Heart right ventricle (tissue), 16 donors: ENCODE results near the gene MVD. TPM values are rescaled to one million over a fixed set of nuclear protein-coding genes. Genes with fewer than 3 reads are reported as not detected.

Experiments used
- ATAC-seq, 8 donors: fragments of 200-7000 bp; cut with Tn5 transposase; one replicate each; pipeline ENCODE4 v1.9.1; 2020; ENCODE audit warnings: mild to moderate bottlenecking in 8 of 8, moderate library complexity in 8 of 8, moderate number of reproducible peaks in 1 of 8
- DNase-seq, 2 donors: peaks; one replicate each; pipeline ENCODE4 v3.0.0-alpha.2; 2020
- H3K27ac ChIP-seq, 10 donors: fragments of 200-600 bp; sonication (generic) in 2 of 10; one replicate each; pipeline versions ENCODE4 v1.5.0 to v1.8.0; 2020 to 2022; ENCODE audit warnings: mild to moderate bottlenecking in 3 of 10
- H3K27me3 ChIP-seq, 7 donors: fragments of 200-600 bp; one replicate each; pipeline ENCODE4 v1.8.0; 2021 to 2022; ENCODE audit warnings: mild to moderate bottlenecking in 2 of 7
- H3K36me3 ChIP-seq, 9 donors: fragments of 200-600 bp; sonication (generic) in 1 of 9; one replicate each; pipeline versions ENCODE4 v1.5.0 to v1.8.0; 2020 to 2022; ENCODE audit warnings: mild to moderate bottlenecking in 2 of 9
- H3K4me1 ChIP-seq, 9 donors: fragments of 200-600 bp; sonication (generic) in 1 of 9; one replicate each; pipeline versions ENCODE4 v1.5.0 to v1.8.0; 2020 to 2022; ENCODE audit warnings: mild to moderate bottlenecking in 4 of 9
- H3K4me3 ChIP-seq, 10 donors: fragments of 200-600 bp; sonication (generic) in 2 of 10; one replicate each; pipeline versions ENCODE4 v1.5.0 to v1.8.0; 2020 to 2022; ENCODE audit warnings: mild to moderate bottlenecking in 7 of 10, moderate library complexity in 2 of 10
- H3K9me3 ChIP-seq, 11 donors: fragments of 200-600 bp in 10 of 11; sonication (generic) in 2 of 11; one replicate each; pipeline versions ENCODE4 v1.5.0 to v1.8.0; 2013 to 2022; ENCODE audit warnings: mild to moderate bottlenecking in 2 of 11, control low read depth in 1 of 11, moderate library complexity in 1 of 11
- CTCF ChIP-seq, 9 donors: fragments of 200-600 bp; sonication (generic) in 2 of 9; IDR thresholded peaks; one replicate each; pipeline versions ENCODE4 v1.5.0 to v1.8.0; 2021 to 2022; ENCODE audit warnings: antibody characterized with exemption in 9 of 9, mild to moderate bottlenecking in 5 of 9, moderate library complexity in 1 of 9
- WGBS, 2 donors: extraction: QIAGEN DNeasy Blood & Tissue Kit; methylation state at CpG; one replicate each; pipeline ENCODE4 v1.1.7; 2013; ENCODE audit warnings: inconsistent platforms in 1 of 2; 5-methylcytosine and 5-hydroxymethylcytosine counted together
- intact Hi-C, 10 donors: fragments of 100-400 bp; cut with DNase I; formaldehyde crosslinking; loops; one replicate each; pipeline versions ENCODE4 v1.11.1 to v1.14.2; 2022
- polyA plus RNA-seq, 2 donors: library from polyadenylated mRNA; stranded (reverse); fragments of 200-250 nt; gene quantifications; one replicate each; pipeline ENCODE4 v1.2.3, GENCODE V29; 2013
- total RNA-seq, 10 donors: library from RNA; stranded (reverse); fragmentation: NEBNext Ultra II Directional in 3 of 10; extraction: Animal tissue kit (Norgen Biotek cat#: 25700) in 3 of 10; gene quantifications; one replicate each; pipeline versions ENCODE4 v1.2.1 to v1.2.4, GENCODE V29; 2021 to 2023
- donor health status: Arrhythmogenic right ventricular cardiomyopathy.
- donor health status: ischemic (EF 13 %, LVEDD 7.1; RV severe dilation, severe dysfunction).
- donor health status: healthy with polysubstance abuse.
- donor health status: DM: no; HTN: yes; CAD: no.
- donor health status: DM: no; HTN: no; CAD: no.
- donor health status: ischemic (EF 25% LVEDD 6.9; RV normal size, moderate dysfunction).
- donor health status: ischemic (EF 25% LVEDD 5.7; RV mildly dilated, moderate dysfunction).
- donor health status: healthy.
- donor health status: DM: yes; HTN: yes; CAD: no.
- donor health status: Ischemic cardiomyopathy.
- donor health status: ischemic (EF 35%, LVEDD 5.7; RV mildly dilated, moderate dysfunction).
- donor health status: nonischemic (EF 11% LVEDD 7.7; RV severe dilation, severe dysfunction).
- donor health status: DM: yes; HTN: yes; CAD: no.
- donor health status: PGD.
- donor health status: ischemic (EF 29% LVEDD 5.4; RV normal size, mild dysfunction).
- donor health status: nonischemic (EF 23%, LVEDD 6.1; RV moderate dilation, normal function).

Gene MVD
- total and polyA plus RNA-seq, 12 donors: 15.5 to 36.3 (median 22.2) TPM

GRCh38 chr16:88705076-88705684 lies 42.3 kb upstream of the MVD start:
- intact Hi-C loops: loop anchor here in 4 of 10 donors (5.0 to 10.0 kb wide), 3 partner anchors 43 to 133 kb away; partner anchors contain the start of genes ZC3H18 (in 4 of the 4) and MVD (in 1 of the 4)
- TF ChIP-seq CTCF (IDR thresholded peaks at IDR 0.05): no peak
- DNase-seq (no peak), ATAC-seq (no peak)
- H3K4me3 ChIP-seq: peak overlapping the region in 9 of 10 donors; percentile 76 to 100 (median 99)
- peaks cover 14 to 73% (median 62%) of the 10 kb centered on the region in 9 donors for H3K4me1 ChIP-seq
- H3K36me3 ChIP-seq: peaks cover 0 to 24% (median 0%) of the 10 kb centered on the region in 9 donors
- H3K27me3 ChIP-seq: no peaks in the 10 kb centered on the region
- no peaks in the 10 kb centered on the region for H3K9me3 ChIP-seq
- peak overlapping the region in 9 of 10 donors; percentile 78 to 97 (median 85) for H3K27ac ChIP-seq
- 33 to 39% methylated on average over 9 of the region's 9 CpGs for whole genome bisulfite sequencing, 2 donors

- intact Hi-C loops: loop anchor here in 3 of 10 donors (5.0 to 10.0 kb wide), 2 partner anchors 41 to 129 kb away; partner anchors contain the start of genes ZC3H18 (in 2 of the 3) and MVD (in 1 of the 3)
- TF ChIP-seq CTCF (IDR thresholded peaks at IDR 0.05): no peak
- 60 to 65% methylated on average over 26 of the region's 26 CpGs for WGBS, 2 donors
- DNase-seq: peak; percentile 40 to 53
- H3K4me3 ChIP-seq: peak overlapping the region in 6 of 10 donors; percentile 12 to 99 (median 87)
- peaks cover 0 to 31% (median 10%) of the 10 kb centered on the region in 9 donors for H3K36me3 ChIP-seq
- no peaks in the 10 kb centered on the region for H3K9me3 ChIP-seq
- no peaks in the 10 kb centered on the region for H3K27me3 ChIP-seq
- ATAC-seq: peak in 2 of 8 donors; percentile 6 to 7
- peaks cover 14 to 79% (median 62%) of the 10 kb centered on the region in 9 donors for H3K4me1 ChIP-seq
- H3K27ac ChIP-seq: peak overlapping the region in 9 of 10 donors; percentile 6 to 97 (median 83)
Measured at GRCh38 chr16:88703486-88704309, 40.8 kb upstream of the MVD start.

- no peaks in the 10 kb centered on the region for H3K9me3 ChIP-seq
- H3K27ac ChIP-seq: peak overlapping the region in 9 of 10 donors; percentile 64 to 97 (median 83)
- no peak for DNase-seq
- H3K36me3 ChIP-seq: peaks cover 0 to 42% (median 18%) of the 10 kb centered on the region in 9 donors
- intact Hi-C loops: loop anchor here in 3 of 10 donors (5.0 to 10.0 kb wide), 2 partner anchors 40 to 128 kb away; partner anchors contain the start of genes ZC3H18 (in 2 of the 3) and MVD (in 1 of the 3)
- no peak for ATAC-seq
- WGBS, 2 donors: 84 to 88% methylated on average over 31 of the region's 31 CpGs
- peak overlapping the region in 4 of 10 donors; percentile 77 to 99 (median 98) for H3K4me3 ChIP-seq
- peaks cover 14 to 77% (median 62%) of the 10 kb centered on the region in 9 donors for H3K4me1 ChIP-seq
- H3K27me3 ChIP-seq: no peaks in the 10 kb centered on the region
- no peak for TF ChIP-seq CTCF (IDR thresholded peaks at IDR 0.05)
Measured at GRCh38 chr16:88702371-88703210, 39.7 kb upstream of the MVD start.
